Measurements from ENCODE around the gene FAM3A. TPM values are rescaled to one million over a fixed set of nuclear protein-coding genes. Genes with fewer than 3 reads are reported as not detected.

FAM3A gene
- total RNA-seq, 4 donors from 2014 or later, result 10.1 to 49.7 (median 38.3) TPM

GRCh38 chrX:154473683-154474082 is 42.3 kb downstream of the FAM3A start:
- TF ChIP-seq, protein P1, sequence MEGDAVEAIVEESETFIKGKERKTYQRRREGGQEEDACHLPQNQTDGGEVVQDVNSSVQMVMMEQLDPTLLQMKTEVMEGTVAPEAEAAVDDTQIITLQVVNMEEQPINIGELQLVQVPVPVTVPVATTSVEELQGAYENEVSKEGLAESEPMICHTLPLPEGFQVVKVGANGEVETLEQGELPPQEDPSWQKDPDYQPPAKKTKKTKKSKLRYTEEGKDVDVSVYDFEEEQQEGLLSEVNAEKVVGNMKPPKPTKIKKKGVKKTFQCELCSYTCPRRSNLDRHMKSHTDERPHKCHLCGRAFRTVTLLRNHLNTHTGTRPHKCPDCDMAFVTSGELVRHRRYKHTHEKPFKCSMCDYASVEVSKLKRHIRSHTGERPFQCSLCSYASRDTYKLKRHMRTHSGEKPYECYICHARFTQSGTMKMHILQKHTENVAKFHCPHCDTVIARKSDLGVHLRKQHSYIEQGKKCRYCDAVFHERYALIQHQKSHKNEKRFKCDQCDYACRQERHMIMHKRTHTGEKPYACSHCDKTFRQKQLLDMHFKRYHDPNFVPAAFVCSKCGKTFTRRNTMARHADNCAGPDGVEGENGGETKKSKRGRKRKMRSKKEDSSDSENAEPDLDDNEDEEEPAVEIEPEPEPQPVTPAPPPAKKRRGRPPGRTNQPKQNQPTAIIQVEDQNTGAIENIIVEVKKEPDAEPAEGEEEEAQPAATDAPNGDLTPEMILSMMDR (IDR thresholded peaks at IDR 0.05; ENCODE audit: low read depth), result no peak

- TF ChIP-seq, protein P1 (IDR thresholded peaks at IDR 0.05; ENCODE audit: low read depth), result no peak
Observed at GRCh38 chrX:154472685-154473632, 43.1 kb downstream of the FAM3A start.

- TF ChIP-seq, protein P1 (IDR thresholded peaks at IDR 0.05; ENCODE audit: low read depth), result no peak
Observed at GRCh38 chrX:154471839-154472684, 44.0 kb downstream of the FAM3A start.

GRCh38 chrX:154470914-154471568 is 45.0 kb downstream of the FAM3A start:
- TF ChIP-seq, protein P1 (IDR thresholded peaks at IDR 0.05; ENCODE audit: low read depth), result no peak

GRCh38 chrX:154470434-154470833 is 45.6 kb downstream of the FAM3A start:
- TF ChIP-seq, protein P1 (IDR thresholded peaks at IDR 0.05; ENCODE audit: low read depth), result no peak

- TF ChIP-seq, protein P1 (IDR thresholded peaks at IDR 0.05; ENCODE audit: low read depth), result no peak
Observed at GRCh38 chrX:154469880-154470279, 46.2 kb downstream of the FAM3A start.
